HL-60 (cell line): ENCODE data around the gene LRRC8C.
A peak's percentile ranks its signal among the peaks of the same experiment; 100 is the strongest.
"Not testable (repeated sequence)": the region's sequence is repeated elsewhere in the genome, so short reads cannot be mapped to it uniquely, and the experiment has no call there.

ENCODE experiments used
- DNase-seq, 2 experiments: peaks; one replicate each; pipeline ENCODE4 v3.0.0-alpha.2; 2010 to 2020; ENCODE audit warnings: low read depth in 1 of 2, low spot score in 1 of 2
- H3K27ac ChIP-seq: fragments of 250-450 bp; sonication (Bioruptor Pico); replicated peaks from 2 replicates; pipeline ENCODE4 v1.5.1; 2020; ENCODE audit warnings: mild to moderate bottlenecking, moderate library complexity
- H3K27me3 ChIP-seq: fragments of 250-450 bp; sonication (Bioruptor Pico); 2 replicates; pipeline ENCODE4 v1.5.1; 2021; ENCODE audit warnings: mild to moderate bottlenecking, moderate library complexity; ENCODE audit not compliant: insufficient read depth, poor library complexity, severe bottlenecking
- H3K4me3 ChIP-seq: replicated peaks from 2 replicates; pipeline ENCODE4 v1.5.1; 2011; ENCODE audit warnings: mild to moderate bottlenecking, control low read depth, low read length; ENCODE audit not compliant: insufficient read depth
- CTCF ChIP-seq: IDR thresholded peaks from one replicate; pipeline ENCODE4 v1.5.1; 2011; ENCODE audit warnings: low read length, control low read depth, inconsistent platforms; ENCODE audit not compliant: insufficient read depth
- GABPA ChIP-seq: IDR thresholded peaks from 2 replicates; pipeline ENCODE4 v1.6.1; 2012; ENCODE audit warnings: low read depth
- POLR2AphosphoS5 ChIP-seq: IDR thresholded peaks from 2 replicates; pipeline ENCODE4 v1.6.1; 2012; ENCODE audit warnings: low read depth
- REST ChIP-seq: IDR thresholded peaks from 2 replicates; pipeline ENCODE4 v1.6.1; 2012; ENCODE audit warnings: low read depth; ENCODE audit not compliant: insufficient replicate concordance
- SPI1 ChIP-seq: IDR thresholded peaks from 2 replicates; pipeline ENCODE4 v1.6.1; 2012; ENCODE audit warnings: low read depth, mild to moderate bottlenecking, borderline replicate concordance

The LRRC8C gene

GRCh38 chr1:89590341-89591080 is 42.4 kb upstream of the LRRC8C start:
- no peak overlapping the region for H3K27ac ChIP-seq
- no peak overlapping the region for H3K4me3 ChIP-seq
- TF ChIP-seq CTCF: no peak
- TF ChIP-seq SPI1: no peak
- TF ChIP-seq POLR2AphosphoS5: no peak
- no peak for TF ChIP-seq GABPA
- no peak for TF ChIP-seq REST
- H3K27me3 ChIP-seq: no peaks in the 10 kb centered on the region
- DNase-seq: no peak

- peak; percentile 87 for TF ChIP-seq SPI1
- not testable (repeated sequence) for H3K27ac ChIP-seq, H3K27me3 ChIP-seq, H3K4me3 ChIP-seq
- DNase-seq: peak; percentile 67 to 84
Observed at GRCh38 chr1:89592861-89593302, 40.0 kb upstream of the LRRC8C start.

- Histone ChIP-seq H3K4me3 (no peak overlapping the region), H3K27ac (no peak overlapping the region), H3K27me3 (no peaks in the 10 kb centered on the region)
- no peak for DNase-seq
- TF ChIP-seq GABPA (no peak), REST (no peak), SPI1 (no peak)
Observed at GRCh38 chr1:89594096-89594740, 38.7 kb upstream of the LRRC8C start.

- DNase-seq: no peak
- Histone ChIP-seq H3K27ac (no peak overlapping the region), H3K27me3 (no peaks in the 10 kb centered on the region), H3K4me3 (no peak overlapping the region)
- TF ChIP-seq REST (no peak), GABPA (no peak), SPI1 (no peak), POLR2AphosphoS5 (no peak), CTCF (no peak)
Observed at GRCh38 chr1:89596698-89597097, 36.2 kb upstream of the LRRC8C start.
